Natural killer cell treated with Interleukin-12 subunit alpha and Interleukin-12 subunit beta and Interleukin-15 and Interleukin-18, amount 100 ng/mL, for 72 hours (primary cell): ENCODE data around the gene CLN3. TPM values are rescaled to one million over a fixed set of nuclear protein-coding genes. Genes with fewer than 3 reads are reported as not detected.
"Not testable (repeated sequence)": the region's sequence is repeated elsewhere in the genome, so short reads cannot be mapped to it uniquely, and the experiment has no call there.

Experiments
- ATAC-seq, 2 donors: fragments of 150-1000 bp; cut with Tn5 transposase in 1 of 2; sonication (Bioruptor Pico), chemical (Tn5 transposase) in 1 of 2; 2 replicates each; pipeline ENCODE4 v1.10.0; 2021
- DNase-seq: peaks from one replicate; pipeline ENCODE4 v3.0.0; 2022; ENCODE audit warnings: low spot score
- H3K27ac Mint-ChIP-seq, 2 donors: 1 replicate in 1 of 2; 2 replicates in 1 of 2; pipeline ENCODE4 v1.8.0; 2022; ENCODE audit warnings: mixed read lengths in 2 of 2, mild to moderate bottlenecking in 1 of 2, moderate library complexity in 1 of 2
- H3K27me3 Mint-ChIP-seq, 2 donors: 1 replicate in 1 of 2; 2 replicates in 1 of 2; pipeline ENCODE4 v1.8.0; 2022; ENCODE audit warnings: mixed read lengths in 2 of 2
- H3K36me3 Mint-ChIP-seq: one replicate; pipeline ENCODE4 v1.8.0; 2022; ENCODE audit warnings: mixed read lengths
- H3K4me1 Mint-ChIP-seq, 2 donors: 1 replicate in 1 of 2; 2 replicates in 1 of 2; pipeline ENCODE4 v1.8.0; 2022; ENCODE audit warnings: low read depth in 2 of 2, mixed read lengths in 2 of 2, mild to moderate bottlenecking in 1 of 2
- H3K4me3 Mint-ChIP-seq: one replicate; pipeline ENCODE4 v1.8.0; 2022; ENCODE audit warnings: mixed read lengths
- H3K9me3 Mint-ChIP-seq: 2 replicates; pipeline ENCODE4 v1.8.0; 2022; ENCODE audit warnings: mixed read lengths
- total RNA-seq, 2 donors: library from RNA; stranded (reverse); gene quantifications; one replicate each; pipeline ENCODE4 v1.2.3, GENCODE V29; 2022

The CLN3 gene
- total RNA-seq, 2 donors from 2014 or later, result 38.1 to 49.1 TPM

GRCh38 chr16:28494121-28494851, 2.4 kb upstream of the CLN3 start, which contains the start of gene APOBR:
Gene APOBR, plus strand, starts transcription at chr16:28494643. Its CDS starts 39 bp downstream, at chr16:28494682.
- DNase-seq, result peak; percentile 95
- Mint-ChIP-seq H3K36me3 (no peaks in the 10 kb centered on the region), H3K4me3 (peak within 1 kb of the TSS; percentile 93), H3K9me3 (no peaks in the 10 kb centered on the region), H3K27me3 (no peaks in the 10 kb centered on the region), H3K4me1 (peaks cover 54 to 66% of the 10 kb centered on the region in 2 donors), H3K27ac (peak within 1 kb of the TSS; percentile 98 to 99)
- ATAC-seq, result peak; percentile 91

DNA sequence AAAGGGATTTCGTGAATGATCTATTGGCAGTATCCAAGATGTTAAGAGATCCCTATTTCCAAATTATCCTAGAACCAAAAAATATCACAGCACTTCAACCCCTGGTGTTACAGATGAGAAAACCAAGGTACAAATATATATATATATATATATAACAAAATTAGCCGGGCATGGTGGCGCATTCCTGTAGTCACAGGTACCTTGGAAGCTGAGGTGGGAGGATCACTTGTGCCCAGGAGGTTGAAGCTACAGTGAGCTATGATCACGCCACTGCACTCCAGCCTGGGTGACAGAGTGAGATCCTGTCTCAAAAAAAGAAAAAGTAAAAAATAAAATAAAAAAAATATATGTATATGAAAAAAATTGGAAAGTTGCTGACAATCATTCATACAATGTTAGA, 637 bp upstream of the CLN3 start:
- Mint-ChIP-seq H3K4me1 (peaks cover 57 to 72% of the 10 kb centered on the region in 2 donors), H3K9me3 (no peaks in the 10 kb centered on the region), H3K27ac (peak overlapping the region; percentile 98 to 99), H3K4me3 (peak overlapping the region; percentile 93), H3K27me3 (no peaks in the 10 kb centered on the region), H3K36me3 (no peaks in the 10 kb centered on the region)
- DNase-seq (no peak), ATAC-seq (no peak)

- H3K27ac Mint-ChIP-seq, result peak overlapping the region; percentile 98 to 99
- ATAC-seq (no peak), DNase-seq (no peak)
- H3K36me3 Mint-ChIP-seq, result no peaks in the 10 kb centered on the region
- H3K27me3 Mint-ChIP-seq, result no peaks in the 10 kb centered on the region
- H3K4me3 Mint-ChIP-seq, result peak overlapping the region; percentile 92
- no peaks in the 10 kb centered on the region for H3K9me3 Mint-ChIP-seq
- H3K4me1 Mint-ChIP-seq, result peaks cover 46 to 67% of the 10 kb centered on the region in 2 donors
Measured at GRCh38 chr16:28491230-28491969, 474 bp downstream of the CLN3 start.

DNA sequence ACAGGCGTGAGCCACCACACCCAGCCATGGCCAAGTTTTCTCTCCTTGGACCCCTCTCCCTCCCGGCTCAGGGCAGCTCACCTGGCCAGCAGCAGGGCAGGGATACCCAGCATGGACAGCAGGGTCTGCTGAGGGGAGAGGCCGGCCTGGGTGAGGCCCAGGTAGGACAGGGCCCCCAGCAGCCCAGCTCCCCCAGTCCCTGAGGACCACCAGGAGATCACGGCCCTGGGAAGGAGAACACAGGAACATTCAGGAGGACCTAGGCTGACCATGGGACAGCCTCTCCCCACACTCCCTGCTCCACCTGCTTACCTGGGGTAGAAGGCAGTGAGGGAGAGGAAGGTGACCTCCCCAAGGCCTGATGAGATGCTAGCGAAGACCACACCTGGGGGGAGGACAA, 5.6 kb downstream of the CLN3 start:
- H3K27me3 Mint-ChIP-seq, result no peaks in the 10 kb centered on the region
- no peaks in the 10 kb centered on the region for H3K9me3 Mint-ChIP-seq
- no peak for DNase-seq
- H3K4me3 Mint-ChIP-seq, result no peak overlapping the region
- peak overlapping the region in 1 of 2 donors; percentile 27 for H3K27ac Mint-ChIP-seq
- ATAC-seq, result no peak
- H3K36me3 Mint-ChIP-seq, result peaks cover 5% of the 10 kb centered on the region
- H3K4me1 Mint-ChIP-seq, result peaks cover 4 to 26% of the 10 kb centered on the region in 2 donors

DNA sequence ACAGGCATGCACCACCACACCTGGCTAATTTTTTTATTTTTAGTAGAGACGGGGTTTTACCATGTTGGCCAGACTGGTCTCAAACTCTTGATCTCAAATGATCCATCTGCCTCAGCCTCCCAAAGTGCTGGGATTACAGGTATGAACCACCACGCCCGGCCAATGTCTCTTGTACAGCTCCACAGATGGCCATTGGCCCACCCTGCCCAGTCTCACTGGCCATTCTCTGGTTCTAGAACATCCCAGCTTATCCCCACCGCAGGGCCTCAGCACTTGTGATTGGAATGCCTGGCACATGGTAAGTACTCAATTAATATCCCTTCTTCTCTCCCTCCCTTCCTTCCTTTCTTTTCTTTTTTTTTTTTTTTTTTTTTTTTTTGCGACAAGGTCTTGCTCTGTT, 8.5 kb downstream of the CLN3 start:
- Mint-ChIP-seq H3K27ac (peak overlapping the region in 1 of 2 donors; percentile 62), H3K4me1 (peaks cover 2 to 12% of the 10 kb centered on the region in 2 donors)
- not testable (repeated sequence) for DNase-seq, H3K36me3 Mint-ChIP-seq, H3K27me3 Mint-ChIP-seq, H3K4me3 Mint-ChIP-seq, H3K9me3 Mint-ChIP-seq, ATAC-seq

GRCh38 chr16:28482026-28482425, 9.8 kb downstream of the CLN3 start:
- Mint-ChIP-seq H3K9me3 (no peaks in the 10 kb centered on the region), H3K4me1 (peaks cover 0 to 4% of the 10 kb centered on the region in 2 donors), H3K4me3 (no peak overlapping the region), H3K27ac (peak overlapping the region in 1 of 2 donors; percentile 63), H3K36me3 (peaks cover 5% of the 10 kb centered on the region), H3K27me3 (no peaks in the 10 kb centered on the region)
- no peak for DNase-seq
- ATAC-seq, result no peak

DNA sequence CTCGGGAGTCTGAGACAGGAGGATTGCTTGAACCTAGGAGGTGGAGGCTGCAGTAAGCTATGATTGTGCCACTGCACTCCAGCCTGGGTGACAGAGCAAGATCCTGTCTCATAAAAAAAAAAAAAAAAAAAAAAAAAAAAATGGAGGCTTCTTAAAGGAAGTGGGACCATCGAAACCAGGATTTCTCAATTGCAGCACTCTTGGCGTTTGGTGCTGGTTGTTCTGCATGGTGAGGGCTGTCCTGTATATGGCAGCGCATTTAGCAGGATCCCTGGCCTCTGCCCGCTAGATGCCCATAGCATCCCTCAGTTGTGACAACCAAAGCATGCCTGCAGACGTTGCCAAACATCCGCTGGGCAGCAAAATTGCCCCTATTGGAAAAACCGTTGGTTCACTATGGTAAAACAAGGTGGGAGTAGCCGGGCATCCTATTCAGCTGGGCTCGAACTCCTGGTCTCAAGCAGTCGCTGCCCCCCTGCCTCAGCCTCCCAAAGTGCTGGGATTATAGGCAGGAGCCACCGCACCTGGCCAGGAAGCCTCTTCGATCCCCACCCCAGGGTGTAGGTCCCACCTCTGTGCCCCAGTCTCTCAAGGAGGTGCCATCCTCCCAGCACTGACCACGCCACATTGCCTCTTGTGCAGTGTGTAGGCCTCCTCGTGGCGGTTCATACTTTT, 13.2 kb downstream of the CLN3 start:
- no peak overlapping the region for H3K4me3 Mint-ChIP-seq
- H3K4me1 Mint-ChIP-seq, result peaks cover 9 to 10% of the 10 kb centered on the region in 2 donors
- H3K27me3 Mint-ChIP-seq, result no peaks in the 10 kb centered on the region
- DNase-seq (no peak), ATAC-seq (no peak)
- H3K27ac Mint-ChIP-seq, result no peak overlapping the region
- peaks cover 7% of the 10 kb centered on the region for H3K36me3 Mint-ChIP-seq
- no peaks in the 10 kb centered on the region for H3K9me3 Mint-ChIP-seq

DNA sequence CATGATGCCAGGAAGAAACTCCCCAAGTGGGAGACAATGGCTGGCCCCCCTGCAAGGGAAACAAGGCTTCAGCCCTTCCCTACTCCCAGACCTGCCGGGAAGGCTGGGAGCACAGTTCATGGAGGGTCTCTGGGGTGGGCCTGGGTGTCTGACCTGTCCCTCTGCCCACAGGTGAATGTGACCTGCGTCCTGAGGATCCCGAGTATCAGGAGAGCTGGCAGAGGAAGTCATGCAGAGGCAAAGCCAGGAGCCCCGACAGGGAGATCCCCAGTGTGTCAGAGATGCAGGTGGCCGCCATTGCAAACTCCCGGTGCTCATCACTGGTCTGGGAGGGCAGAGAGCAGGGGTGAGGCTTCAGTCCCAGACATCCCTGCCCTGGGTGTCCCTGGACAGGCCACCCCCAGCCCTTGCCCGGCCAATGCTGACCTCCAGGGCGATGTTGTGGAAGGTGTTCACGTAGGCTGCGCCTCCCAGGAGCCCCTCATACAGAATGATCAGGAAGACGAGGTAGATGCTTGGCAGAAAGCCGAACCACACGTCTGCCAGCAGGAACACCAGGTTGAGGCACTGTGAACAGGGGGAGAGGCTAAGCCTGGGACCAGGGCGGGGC, 14.5 kb downstream of the CLN3 start:
- H3K36me3 Mint-ChIP-seq, result peaks cover 7% of the 10 kb centered on the region
- no peak overlapping the region for H3K4me3 Mint-ChIP-seq
- no peaks in the 10 kb centered on the region for H3K9me3 Mint-ChIP-seq
- DNase-seq (no peak), ATAC-seq (no peak)
- H3K4me1 Mint-ChIP-seq, result peaks cover 12 to 15% of the 10 kb centered on the region in 2 donors
- H3K27ac Mint-ChIP-seq, result no peak overlapping the region
- H3K27me3 Mint-ChIP-seq, result no peaks in the 10 kb centered on the region

DNA sequence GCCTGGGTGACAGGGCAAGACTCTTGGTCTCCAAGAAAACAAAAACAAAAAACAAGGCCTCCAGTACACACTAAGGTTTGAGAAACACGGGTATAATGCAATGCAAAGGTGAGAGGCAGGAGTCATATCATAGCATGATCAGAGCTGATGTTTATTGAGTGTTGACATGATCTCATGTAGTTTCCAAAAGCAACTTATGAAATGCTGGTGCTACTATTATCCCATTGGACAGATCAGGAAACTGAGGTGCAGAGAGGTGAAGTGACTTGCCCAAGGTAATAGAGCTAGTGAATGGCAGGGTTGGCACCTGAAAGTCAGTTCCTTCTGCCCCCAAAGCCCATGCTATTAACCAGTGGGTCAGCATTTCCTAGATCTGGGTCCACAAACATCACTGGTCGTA, 16.7 kb downstream of the CLN3 start:
- H3K9me3 Mint-ChIP-seq, result no peaks in the 10 kb centered on the region
- peaks cover 12 to 15% of the 10 kb centered on the region in 2 donors for H3K4me1 Mint-ChIP-seq
- no peak for DNase-seq
- no peak for ATAC-seq
- no peaks in the 10 kb centered on the region for H3K27me3 Mint-ChIP-seq
- H3K4me3 Mint-ChIP-seq, result no peak overlapping the region
- H3K36me3 Mint-ChIP-seq, result peaks cover 7% of the 10 kb centered on the region
- no peak overlapping the region for H3K27ac Mint-ChIP-seq

DNA sequence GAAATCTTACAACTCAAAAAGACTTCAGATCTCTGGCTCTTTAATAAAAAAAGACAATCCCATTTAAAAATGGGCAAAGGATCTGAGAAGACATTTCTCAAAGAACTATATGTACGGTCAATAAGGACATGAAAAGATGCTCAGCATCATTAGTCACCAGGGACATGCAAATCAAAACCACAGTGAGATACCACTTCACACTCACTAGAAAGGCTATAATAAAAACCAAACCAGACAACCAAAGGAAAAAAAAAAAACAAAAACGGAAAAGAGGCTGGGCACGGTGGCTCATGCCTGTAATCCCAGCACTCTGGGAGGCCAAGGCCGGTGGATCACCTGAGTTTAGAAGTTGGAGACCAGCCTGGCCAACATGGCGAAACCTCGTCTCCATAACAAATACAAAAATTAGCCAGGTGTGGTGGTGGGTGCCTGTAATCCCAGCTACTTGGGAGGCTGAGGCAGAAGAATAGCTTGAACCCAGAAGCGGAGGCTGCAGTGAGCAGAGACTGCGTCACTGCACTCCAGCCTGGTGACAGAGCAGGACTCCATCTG, 18.1 kb downstream of the CLN3 start:
- ATAC-seq, result peak; percentile 89 to 90
- peaks cover 12 to 15% of the 10 kb centered on the region in 2 donors for H3K4me1 Mint-ChIP-seq
- DNase-seq, result peak; percentile 49
- peak overlapping the region; percentile 37 for H3K4me3 Mint-ChIP-seq
- no peaks in the 10 kb centered on the region for H3K9me3 Mint-ChIP-seq
- H3K27ac Mint-ChIP-seq, result peak overlapping the region; percentile 31
- peaks cover 7% of the 10 kb centered on the region for H3K36me3 Mint-ChIP-seq
- no peaks in the 10 kb centered on the region for H3K27me3 Mint-ChIP-seq

DNA sequence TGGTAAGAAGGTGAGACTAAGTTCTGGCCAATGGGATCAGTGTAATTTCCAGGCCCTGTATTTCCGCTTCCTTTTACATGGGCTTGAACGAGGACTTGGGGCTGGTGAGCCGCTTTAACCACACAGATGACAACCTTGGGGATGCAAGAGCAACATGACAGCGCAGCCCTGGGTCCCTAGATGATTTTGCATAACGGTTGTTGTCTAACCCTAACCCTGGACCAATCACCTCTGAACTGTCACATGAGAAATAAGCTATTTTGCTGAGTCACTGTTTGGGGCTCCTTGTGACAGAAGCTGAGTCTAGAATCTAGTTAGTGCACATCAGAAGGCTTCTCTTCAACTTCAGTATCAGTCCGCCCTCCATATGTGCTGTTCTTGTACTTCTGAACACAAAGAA, 44.8 kb downstream of the CLN3 start:
- not testable (repeated sequence) for H3K36me3 Mint-ChIP-seq, DNase-seq, H3K27me3 Mint-ChIP-seq, H3K9me3 Mint-ChIP-seq, H3K4me1 Mint-ChIP-seq, H3K27ac Mint-ChIP-seq, H3K4me3 Mint-ChIP-seq
- ATAC-seq, result peak in 1 of 2 donors; percentile 50

DNA sequence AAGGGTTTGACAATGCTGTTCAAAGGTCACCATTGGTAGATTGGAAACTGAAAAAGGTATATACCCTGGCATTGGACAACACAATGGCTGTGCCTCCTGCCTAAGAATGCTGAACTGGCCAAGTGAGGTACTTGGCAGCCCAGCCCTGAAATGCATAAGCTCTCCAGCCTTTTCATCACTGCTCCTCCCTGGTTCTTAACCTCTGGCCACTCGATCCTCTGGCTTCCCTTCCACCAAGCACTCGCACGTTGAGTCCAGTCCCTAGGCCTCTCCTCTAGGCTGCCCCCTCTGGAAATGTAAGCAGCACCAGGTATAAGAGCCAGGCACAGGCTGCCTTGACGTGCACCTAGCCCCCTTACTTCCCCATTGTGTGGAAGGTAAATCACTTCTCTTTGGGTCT, 45.5 kb downstream of the CLN3 start:
- not testable (repeated sequence) for H3K27ac Mint-ChIP-seq, H3K36me3 Mint-ChIP-seq, ATAC-seq, H3K27me3 Mint-ChIP-seq, H3K4me3 Mint-ChIP-seq, H3K9me3 Mint-ChIP-seq, H3K4me1 Mint-ChIP-seq, DNase-seq

GRCh38 chr16:28443943-28444342, 47.9 kb downstream of the CLN3 start:
- peak; percentile 18 for DNase-seq
- not testable (repeated sequence) for H3K36me3 Mint-ChIP-seq, ATAC-seq, H3K4me3 Mint-ChIP-seq, H3K9me3 Mint-ChIP-seq, H3K27me3 Mint-ChIP-seq, H3K4me1 Mint-ChIP-seq, H3K27ac Mint-ChIP-seq
